Common myeloid progenitor, CD34-positive (primary cell): ENCODE results near the gene ORM1.
A peak's percentile ranks its signal among the peaks of the same experiment; 100 is the strongest.

ENCODE experiments used
- CTCF ChIA-PET: fragments of 350-600 bp; sonication (Branson Sonifier 250); formaldehyde crosslinking; loops from one replicate; lab custom pipeline; 2021; ENCODE audit warnings: antibody characterized with exemption; lab: Charles Lee
- POLR2A ChIA-PET: fragments of 350-600 bp; sonication (Branson Sonifier 250); formaldehyde crosslinking; loops from one replicate; lab custom pipeline; 2021; ENCODE audit warnings: antibody characterized with exemption; lab: Charles Lee
- DNase-seq, 3 donors: peaks; one replicate each; pipeline versions ENCODE4 v3.0.0 to v3.0.0-alpha.2; 2013
- H3K27ac ChIP-seq, 2 experiments: 1 replicate in 1 of 2; 2 replicates in 1 of 2; pipeline ENCODE4 v1.7.0; 2013; ENCODE audit warnings: inconsistent platforms in 2 of 2, low read length in 2 of 2, mild to moderate bottlenecking in 2 of 2, low read depth in 1 of 2, moderate library complexity in 1 of 2; ENCODE audit not compliant: severe bottlenecking in 2 of 2, insufficient read depth in 1 of 2, poor library complexity in 1 of 2
- H3K27me3 ChIP-seq, 5 experiments: replicated peaks in 2 of 5; 1 replicate in 3 of 5; 2 replicates in 2 of 5; pipeline versions ENCODE4 v1.6.1 to v1.7.0; 2013; ENCODE audit warnings: low read length in 4 of 5, mild to moderate bottlenecking in 2 of 5, moderate library complexity in 2 of 5, inconsistent platforms in 1 of 5; ENCODE audit not compliant: insufficient read depth in 5 of 5, control insufficient read depth in 4 of 5
- H3K36me3 ChIP-seq, 4 experiments: 1 replicate in 2 of 4; 2 replicates in 2 of 4; pipeline versions ENCODE4 v1.6.1 to v1.7.0; 2013; ENCODE audit warnings: low read length in 3 of 4, control low read depth in 1 of 4, mild to moderate bottlenecking in 1 of 4; ENCODE audit not compliant: control insufficient read depth in 4 of 4, insufficient read depth in 4 of 4
- H3K4me1 ChIP-seq, 4 experiments: 1 replicate in 3 of 4; 2 replicates in 1 of 4; pipeline versions ENCODE4 v1.6.1 to v1.7.1; 2013; ENCODE audit warnings: low read length in 3 of 4, mild to moderate bottlenecking in 3 of 4, control low read depth in 1 of 4, inconsistent platforms in 1 of 4, moderate library complexity in 1 of 4; ENCODE audit not compliant: control insufficient read depth in 4 of 4, insufficient read depth in 4 of 4; ENCODE audit errors: control extremely low read depth in 1 of 4
- H3K4me3 ChIP-seq, 7 experiments: 1 replicate in 4 of 7; 2 replicates in 3 of 7; pipeline versions ENCODE4 v1.5.1 to v1.7.0; 2013; ENCODE audit warnings: mild to moderate bottlenecking in 7 of 7, low read length in 6 of 7, moderate library complexity in 6 of 7, inconsistent platforms in 2 of 7, low read depth in 2 of 7, control low read depth in 1 of 7; ENCODE audit not compliant: insufficient read depth in 4 of 7, control insufficient read depth in 1 of 7; ENCODE audit errors: extremely low read depth in 1 of 7
- H3K9me3 ChIP-seq, 5 experiments: 1 replicate in 4 of 5; 2 replicates in 1 of 5; pipeline versions ENCODE4 v1.6.1 to v1.7.1; 2013; ENCODE audit warnings: low read length in 4 of 5, mild to moderate bottlenecking in 2 of 5, inconsistent platforms in 1 of 5, low read depth in 1 of 5, moderate library complexity in 1 of 5; ENCODE audit not compliant: control insufficient read depth in 4 of 5, insufficient read depth in 2 of 5; ENCODE audit errors: control extremely low read depth in 1 of 5
- WGBS: methylation state at CpG from one replicate; pipeline ENCODE4 v1.1.5; 2013; ENCODE audit not compliant: insufficient coverage; 5-methylcytosine and 5-hydroxymethylcytosine counted together

Gene ORM1

DNA sequence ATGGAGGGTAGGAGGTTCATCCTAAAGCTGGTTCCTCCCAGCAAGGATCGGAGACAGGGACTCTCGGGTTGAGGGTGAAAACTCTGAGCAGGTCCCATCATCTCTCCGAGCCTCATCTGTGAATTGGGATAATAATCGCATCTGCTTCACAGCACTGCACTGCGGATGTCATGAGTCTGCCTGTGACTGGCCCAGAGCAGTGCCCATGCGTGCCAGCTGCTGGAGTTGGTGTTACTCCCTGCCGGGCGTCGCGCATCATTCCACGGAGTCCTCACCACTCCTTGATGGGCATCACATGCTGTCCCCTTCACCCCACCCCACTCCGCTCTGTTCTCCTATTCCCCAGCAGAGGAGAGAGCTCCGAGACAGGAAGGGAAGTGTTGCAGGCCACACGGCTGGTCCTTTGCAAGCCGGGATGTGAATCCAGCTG lies 35.1 kb upstream of the ORM1 start:
- no peaks in the 10 kb centered on the region for H3K9me3 ChIP-seq
- H3K4me1 ChIP-seq = peaks cover 0 to 9% (median 0%) of the 10 kb centered on the region in 4 experiments
- H3K36me3 ChIP-seq = no peaks in the 10 kb centered on the region
- WGBS = 95% methylated on average over 15 of the region's 15 CpGs
- H3K4me3 ChIP-seq = no peak overlapping the region
- ChIA-PET POLR2A (no interaction called here), CTCF (interaction anchor here (1.2 to 9.3 kb wide), 4 partner anchors 16 to 205 kb away, joined by 3 to 90 read pairs (median 6); no protein-coding TSS in a partner anchor)
- DNase-seq = no peak
- no peak overlapping the region for H3K27ac ChIP-seq
- no peaks in the 10 kb centered on the region for H3K27me3 ChIP-seq

DNA sequence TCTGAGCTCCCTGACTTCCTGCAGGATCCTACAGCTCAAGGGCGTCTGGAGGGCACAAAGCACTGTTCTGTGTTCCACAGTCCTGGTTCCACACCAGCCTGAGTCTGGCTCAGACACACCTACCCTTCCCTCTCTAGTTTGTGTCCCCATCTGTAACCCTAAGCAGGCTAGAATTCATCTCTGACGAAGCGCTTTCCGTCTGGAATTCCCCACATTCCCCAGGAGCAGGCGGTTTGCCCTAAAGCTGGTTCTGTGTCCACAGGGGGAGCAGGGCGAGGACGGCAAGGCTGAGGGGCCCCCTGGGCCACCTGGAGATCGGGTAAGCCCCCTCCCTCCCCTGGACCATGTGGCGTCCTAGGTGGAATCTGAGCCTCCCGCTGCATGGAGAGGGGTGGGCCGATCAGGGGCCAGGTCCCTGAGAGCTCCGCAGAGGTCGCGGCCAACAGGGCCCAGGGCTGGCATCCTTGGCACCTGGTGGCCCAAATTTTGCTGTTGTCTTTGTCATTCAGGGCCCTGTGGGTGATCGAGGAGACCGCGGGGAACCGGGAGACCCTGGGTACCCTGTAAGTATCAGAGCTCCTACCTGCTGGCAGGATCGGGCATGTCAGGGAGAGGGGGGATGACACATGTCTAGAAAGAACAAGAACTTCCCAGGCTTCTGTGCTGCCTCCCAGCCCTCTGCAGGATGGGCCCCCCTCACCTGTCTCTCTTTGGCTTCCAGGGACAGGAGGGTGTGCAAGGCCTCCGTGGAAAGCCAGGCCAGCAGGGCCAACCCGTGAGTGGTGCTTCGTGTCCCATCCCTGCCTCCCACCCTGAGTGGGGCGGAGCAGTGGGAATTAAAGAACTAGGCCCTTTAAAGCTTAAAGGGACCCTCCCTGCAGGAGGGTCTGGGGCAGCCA lies 34.5 kb upstream of the ORM1 start:
- 93% methylated on average over 17 of the region's 23 CpGs for WGBS

DNA sequence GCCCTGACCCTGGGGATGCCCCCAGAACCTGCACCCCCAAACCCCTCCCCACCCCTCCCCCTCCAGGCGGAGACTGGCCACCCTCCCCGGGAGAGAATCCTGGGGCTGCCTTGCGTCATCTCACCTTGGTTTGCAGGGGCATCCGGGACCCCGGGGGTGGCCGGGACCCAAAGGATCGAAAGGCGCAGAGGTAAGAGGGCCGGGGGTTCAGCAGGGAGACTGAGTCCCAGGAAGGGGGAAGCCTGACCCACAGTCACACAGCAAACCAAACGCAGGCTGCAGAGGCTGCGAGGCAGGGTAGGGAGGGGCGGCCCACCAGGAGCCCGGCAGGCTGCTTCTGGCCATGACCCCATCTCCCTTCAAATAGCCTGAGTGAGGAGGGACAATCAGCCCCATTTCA lies 33.8 kb upstream of the ORM1 start:
- DNase-seq = no peak
- H3K9me3 ChIP-seq = no peaks in the 10 kb centered on the region
- ChIA-PET POLR2A (no interaction called here), CTCF (interaction anchor here (1.2 to 9.3 kb wide), 4 partner anchors 19 to 206 kb away, joined by 3 to 90 read pairs (median 6); no protein-coding TSS in a partner anchor)
- no peak overlapping the region for H3K27ac ChIP-seq
- no peak overlapping the region for H3K4me3 ChIP-seq
- WGBS = 93% methylated on average over 9 of the region's 13 CpGs
- H3K4me1 ChIP-seq = peaks cover 0 to 9% (median 0%) of the 10 kb centered on the region in 4 experiments
- H3K36me3 ChIP-seq = no peaks in the 10 kb centered on the region
- no peaks in the 10 kb centered on the region for H3K27me3 ChIP-seq

More for the DNA sequence above, 34.5 kb upstream of the ORM1 start:
- ChIA-PET POLR2A (no interaction called here), CTCF (interaction anchor here (1.2 to 9.3 kb wide), 4 partner anchors 16 to 205 kb away, joined by 3 to 90 read pairs (median 4); no protein-coding TSS in a partner anchor)
- Histone ChIP-seq H3K36me3 (no peaks in the 10 kb centered on the region), H3K27ac (no peak overlapping the region), H3K9me3 (no peaks in the 10 kb centered on the region), H3K27me3 (no peaks in the 10 kb centered on the region), H3K4me3 (no peak overlapping the region), H3K4me1 (peaks cover 0 to 9% (median 0%) of the 10 kb centered on the region in 4 experiments)
- no peak for DNase-seq

GRCh38 chr9:114289571-114290481 lies 33.1 kb upstream of the ORM1 start:
- ChIA-PET POLR2A (no interaction called here), CTCF (interaction anchor here (0.7 to 9.3 kb wide), 11 partner anchors 9 to 211 kb away, joined by 3 to 90 read pairs (median 6); partner anchors contain the start of gene COL27A1)
- 92% methylated on average over 7 of the region's 13 CpGs for WGBS
- no peak overlapping the region for H3K4me3 ChIP-seq
- DNase-seq = no peak
- H3K27me3 ChIP-seq = no peaks in the 10 kb centered on the region
- H3K36me3 ChIP-seq = no peaks in the 10 kb centered on the region
- peaks cover 0 to 5% (median 0%) of the 10 kb centered on the region in 5 experiments for H3K9me3 ChIP-seq
- no peak overlapping the region for H3K27ac ChIP-seq
- H3K4me1 ChIP-seq = peaks cover 0 to 9% (median 0%) of the 10 kb centered on the region in 4 experiments

GRCh38 chr9:114290561-114290986 lies 32.3 kb upstream of the ORM1 start:
- CTCF ChIA-PET = interaction anchor here (0.8 to 9.3 kb wide), 25 partner anchors 9 to 212 kb away, joined by 3 to 90 read pairs (median 4); partner anchors contain the start of genes AMBP and COL27A1
- Histone ChIP-seq H3K27me3 (no peaks in the 10 kb centered on the region), H3K4me3 (no peak overlapping the region), H3K4me1 (peaks cover 0 to 6% (median 0%) of the 10 kb centered on the region in 4 experiments), H3K9me3 (peaks cover 0 to 12% (median 0%) of the 10 kb centered on the region in 5 experiments), H3K36me3 (no peaks in the 10 kb centered on the region), H3K27ac (no peak overlapping the region)
- 100% methylated on average over 5 of the region's 7 CpGs for WGBS
- POLR2A ChIA-PET = no interaction called here
- DNase-seq = no peak

GRCh38 chr9:114291064-114291474 lies 31.8 kb upstream of the ORM1 start:
- no peak overlapping the region for H3K4me3 ChIP-seq
- no peaks in the 10 kb centered on the region for H3K27me3 ChIP-seq
- CTCF ChIA-PET = interaction anchor here (0.8 to 9.3 kb wide), 25 partner anchors 9 to 213 kb away, joined by 3 to 90 read pairs (median 4); partner anchors contain the start of genes AMBP and COL27A1
- POLR2A ChIA-PET = interaction anchor here (0.6 kb wide), 1 partner anchor 158 kb away, joined by 3 read pairs; no protein-coding TSS in a partner anchor
- no peak overlapping the region for H3K27ac ChIP-seq
- H3K4me1 ChIP-seq = peaks cover 0 to 1% (median 0%) of the 10 kb centered on the region in 4 experiments
- DNase-seq = peak; percentile 55 to 72 (median 58)
- no peaks in the 10 kb centered on the region for H3K36me3 ChIP-seq
- WGBS = 18% methylated on average over 12 of the region's 12 CpGs
- peaks cover 0 to 16% (median 0%) of the 10 kb centered on the region in 5 experiments for H3K9me3 ChIP-seq
